Muscle layer of colon (tissue), 2 donors: Measurements from ENCODE around the gene GUCY1A1.

Source experiments
- H3K27ac ChIP-seq: one replicate; pipeline ENCODE4 v1.7.0; 2013; ENCODE audit warnings: low read depth, mild to moderate bottlenecking, low read length, moderate library complexity
- H3K27me3 ChIP-seq, 2 donors: one replicate each; pipeline ENCODE4 v1.7.0; 2013; ENCODE audit warnings: low read length in 2 of 2, mild to moderate bottlenecking in 2 of 2; ENCODE audit not compliant: insufficient read depth in 2 of 2, control insufficient read depth in 1 of 2
- H3K36me3 ChIP-seq: one replicate; pipeline ENCODE4 v1.7.0; 2013; ENCODE audit warnings: mild to moderate bottlenecking, low read length; ENCODE audit not compliant: insufficient read depth
- H3K4me1 ChIP-seq: one replicate; pipeline ENCODE4 v1.7.0; 2013; ENCODE audit warnings: mild to moderate bottlenecking, low read length; ENCODE audit not compliant: insufficient read depth
- H3K4me3 ChIP-seq, 2 donors: one replicate each; pipeline ENCODE4 v1.7.0; 2013; ENCODE audit warnings: low read length in 2 of 2, low read depth in 1 of 2, mild to moderate bottlenecking in 1 of 2, moderate library complexity in 1 of 2
- H3K9ac ChIP-seq: one replicate; pipeline ENCODE4 v1.7.0; 2013; ENCODE audit warnings: low read length
- H3K9me3 ChIP-seq: one replicate; pipeline ENCODE4 v1.7.0; 2013; ENCODE audit warnings: mild to moderate bottlenecking, low read length
- donor health status: abdominal sarcoma.
- donor health status: Adenocarcinoma of cecum.

The GUCY1A1 gene

GRCh38 chr4:155681886-155682285 is 15.2 kb downstream of the GUCY1A1 start:
- H3K4me1 ChIP-seq: peaks cover 49% of the 10 kb centered on the region
- no peaks in the 10 kb centered on the region for H3K36me3 ChIP-seq
- H3K9ac ChIP-seq: no peak overlapping the region
- H3K27ac ChIP-seq: no peak overlapping the region
- H3K4me3 ChIP-seq: no peak overlapping the region
- no peaks in the 10 kb centered on the region for H3K27me3 ChIP-seq
- no peaks in the 10 kb centered on the region for H3K9me3 ChIP-seq

GRCh38 chr4:155684423-155684822 is 17.8 kb downstream of the GUCY1A1 start:
- Histone ChIP-seq H3K9ac (no peak overlapping the region), H3K4me1 (peaks cover 45% of the 10 kb centered on the region), H3K27me3 (no peaks in the 10 kb centered on the region), H3K4me3 (no peak overlapping the region), H3K9me3 (no peaks in the 10 kb centered on the region), H3K27ac (no peak overlapping the region), H3K36me3 (no peaks in the 10 kb centered on the region)

- peaks cover 44% of the 10 kb centered on the region for H3K4me1 ChIP-seq
- no peaks in the 10 kb centered on the region for H3K27me3 ChIP-seq
- no peaks in the 10 kb centered on the region for H3K36me3 ChIP-seq
- no peak overlapping the region for H3K4me3 ChIP-seq
- no peak overlapping the region for H3K9ac ChIP-seq
- no peaks in the 10 kb centered on the region for H3K9me3 ChIP-seq
- no peak overlapping the region for H3K27ac ChIP-seq
These were observed 18.4 kb downstream of the GUCY1A1 start for GRCh38 chr4:155684892-155685541.

- Histone ChIP-seq H3K4me3 (no peak overlapping the region), H3K9me3 (no peaks in the 10 kb centered on the region), H3K36me3 (no peaks in the 10 kb centered on the region), H3K9ac (no peak overlapping the region), H3K4me1 (peaks cover 53% of the 10 kb centered on the region), H3K27me3 (no peaks in the 10 kb centered on the region), H3K27ac (no peak overlapping the region)
These were observed 20.8 kb downstream of the GUCY1A1 start for GRCh38 chr4:155687380-155687982.

GRCh38 chr4:155688211-155688610 is 21.6 kb downstream of the GUCY1A1 start:
- Histone ChIP-seq H3K4me1 (peaks cover 59% of the 10 kb centered on the region), H3K36me3 (no peaks in the 10 kb centered on the region), H3K4me3 (no peak overlapping the region)

GRCh38 chr4:155688860-155689259 is 22.2 kb downstream of the GUCY1A1 start:
- Histone ChIP-seq H3K9ac (no peak overlapping the region), H3K9me3 (no peaks in the 10 kb centered on the region), H3K36me3 (no peaks in the 10 kb centered on the region), H3K4me1 (peaks cover 59% of the 10 kb centered on the region), H3K4me3 (no peak overlapping the region), H3K27ac (no peak overlapping the region), H3K27me3 (no peaks in the 10 kb centered on the region)

More at GRCh38 chr4:155688211-155688610, 21.6 kb downstream of the GUCY1A1 start:
- Histone ChIP-seq H3K9ac (no peak overlapping the region), H3K27ac (no peak overlapping the region), H3K9me3 (no peaks in the 10 kb centered on the region), H3K27me3 (no peaks in the 10 kb centered on the region)

- Histone ChIP-seq H3K27me3 (no peaks in the 10 kb centered on the region), H3K9me3 (no peaks in the 10 kb centered on the region), H3K4me3 (no peak overlapping the region), H3K27ac (peak overlapping the region; percentile 40), H3K9ac (no peak overlapping the region), H3K36me3 (no peaks in the 10 kb centered on the region), H3K4me1 (peaks cover 57% of the 10 kb centered on the region)
These were observed 23.6 kb downstream of the GUCY1A1 start for GRCh38 chr4:155690044-155690837.

- peak overlapping the region; percentile 67 for H3K27ac ChIP-seq
- H3K9me3 ChIP-seq: no peaks in the 10 kb centered on the region
- H3K27me3 ChIP-seq: no peaks in the 10 kb centered on the region
- H3K36me3 ChIP-seq: peaks cover under 1% of the 10 kb centered on the region
- peaks cover 55% of the 10 kb centered on the region for H3K4me1 ChIP-seq
- H3K9ac ChIP-seq: no peak overlapping the region
- no peak overlapping the region for H3K4me3 ChIP-seq
These were observed 25.7 kb downstream of the GUCY1A1 start for GRCh38 chr4:155692361-155692760.

- Histone ChIP-seq H3K9ac (no peak overlapping the region), H3K27ac (peak overlapping the region; percentile 43), H3K4me3 (no peak overlapping the region), H3K27me3 (no peaks in the 10 kb centered on the region), H3K9me3 (no peaks in the 10 kb centered on the region), H3K36me3 (peaks cover 8% of the 10 kb centered on the region), H3K4me1 (peaks cover 55% of the 10 kb centered on the region)
These were observed 26.5 kb downstream of the GUCY1A1 start for GRCh38 chr4:155693015-155693663.

- no peak overlapping the region for H3K9ac ChIP-seq
- no peaks in the 10 kb centered on the region for H3K27me3 ChIP-seq
- no peak overlapping the region for H3K4me3 ChIP-seq
- peaks cover 13% of the 10 kb centered on the region for H3K36me3 ChIP-seq
- H3K4me1 ChIP-seq: peaks cover 46% of the 10 kb centered on the region
- H3K27ac ChIP-seq: peak overlapping the region; percentile 48
- no peaks in the 10 kb centered on the region for H3K9me3 ChIP-seq
These were observed 27.6 kb downstream of the GUCY1A1 start for GRCh38 chr4:155694100-155694785.

GRCh38 chr4:155696226-155696625 is 29.6 kb downstream of the GUCY1A1 start:
- no peaks in the 10 kb centered on the region for H3K27me3 ChIP-seq
- H3K9ac ChIP-seq: no peak overlapping the region
- H3K27ac ChIP-seq: no peak overlapping the region
- no peaks in the 10 kb centered on the region for H3K9me3 ChIP-seq
- peaks cover 16% of the 10 kb centered on the region for H3K36me3 ChIP-seq
- H3K4me3 ChIP-seq: no peak overlapping the region
- peaks cover 32% of the 10 kb centered on the region for H3K4me1 ChIP-seq
